Keratinocyte (primary cell): Measurements from ENCODE around the gene RAD18. TPM values are rescaled to one million over a fixed set of nuclear protein-coding genes. Genes with fewer than 3 reads are reported as not detected.

ENCODE experiments used
- DNase-seq: peaks from one replicate; pipeline ENCODE4 v3.0.0-alpha.2; 2011; ENCODE audit warnings: low read depth, missing footprints, low spot score
- FAIRE-seq: peaks from 2 replicates; lab custom pipeline; 2011; peaks lifted over from hg19 to GRCh38; lab: Jason Lieb, UNC
- H2AFZ ChIP-seq: 2 replicates; pipeline ENCODE4 v1.6.0; 2012; ENCODE audit warnings: low read length, control low read depth, inconsistent platforms; ENCODE audit not compliant: control insufficient read depth
- H3K27ac ChIP-seq: 2 replicates; pipeline ENCODE4 v1.5.1; 2011; ENCODE audit warnings: low read length; ENCODE audit not compliant: control insufficient read depth, insufficient read depth
- H3K27me3 ChIP-seq: 3 replicates; pipeline ENCODE4 v1.6.0; 2011; ENCODE audit warnings: low read length; ENCODE audit not compliant: control insufficient read depth, insufficient read depth; ENCODE audit errors: extremely low read depth
- H3K36me3 ChIP-seq, 2 experiments: 2 replicates in 1 of 2; 3 replicates in 1 of 2; pipeline ENCODE4 v1.5.1; 2011; ENCODE audit warnings: low read length in 2 of 2, mild to moderate bottlenecking in 1 of 2; ENCODE audit not compliant: control insufficient read depth in 2 of 2, insufficient read depth in 2 of 2; ENCODE audit errors: extremely low read depth in 1 of 2
- H3K4me1 ChIP-seq: 3 replicates; pipeline ENCODE4 v1.5.1; 2011; ENCODE audit warnings: low read length; ENCODE audit not compliant: control insufficient read depth, insufficient read depth; ENCODE audit errors: extremely low read depth
- H3K4me2 ChIP-seq: 3 replicates; pipeline ENCODE4 v1.6.0; 2011; ENCODE audit warnings: low read depth, low read length; ENCODE audit not compliant: control insufficient read depth, insufficient read depth; ENCODE audit errors: extremely low read depth
- H3K4me3 ChIP-seq, 3 experiments: fragments of 200-600 bp in 1 of 3; sonication (generic) in 1 of 3; 2 replicates in 2 of 3; 3 replicates in 1 of 3; pipeline ENCODE4 v1.5.1; 2011 to 2016; ENCODE audit warnings: low read length in 3 of 3, mild to moderate bottlenecking in 3 of 3, control low read depth in 2 of 3, inconsistent platforms in 1 of 3, low read depth in 1 of 3, mixed read lengths in 1 of 3, mixed run types in 1 of 3, moderate library complexity in 1 of 3; ENCODE audit not compliant: control insufficient read depth in 2 of 3, insufficient read depth in 2 of 3; ENCODE audit errors: extremely low read depth in 1 of 3
- H3K79me2 ChIP-seq: 2 replicates; pipeline ENCODE4 v1.6.0; 2012; ENCODE audit warnings: low read length; ENCODE audit not compliant: control insufficient read depth, insufficient read depth
- H3K9ac ChIP-seq: 3 replicates; pipeline ENCODE4 v1.6.0; 2011; ENCODE audit warnings: low read length; ENCODE audit not compliant: control insufficient read depth, insufficient read depth; ENCODE audit errors: extremely low read depth
- H3K9me1 ChIP-seq: 3 replicates; pipeline ENCODE4 v1.6.0; 2011; ENCODE audit warnings: low read length; ENCODE audit not compliant: control insufficient read depth, insufficient read depth; ENCODE audit errors: extremely low read depth
- H3K9me3 ChIP-seq: 2 replicates; pipeline ENCODE4 v1.5.1; 2012; ENCODE audit warnings: low read depth, low read length; ENCODE audit not compliant: control insufficient read depth
- H4K20me1 ChIP-seq: 3 replicates; pipeline ENCODE4 v1.6.0; 2011; ENCODE audit warnings: low read length; ENCODE audit not compliant: control insufficient read depth, insufficient read depth; ENCODE audit errors: extremely low read depth
- EZH2 ChIP-seq: IDR thresholded peaks from one replicate; pipeline ENCODE4 v1.6.1; 2012; ENCODE audit warnings: inconsistent platforms, mild to moderate bottlenecking, low read length, moderate library complexity
- dilution Hi-C: fragments of 300-500 bp; cut with MboI; formaldehyde crosslinking; loops from one replicate; pipeline ENCODE4 v1.7.0; 2020; ENCODE audit warnings: low sequenced_read_pairs; ENCODE audit not compliant: extremely low pct_ligation_motif_present
- polyA plus RNA-seq, 5 experiments: library from polyadenylated mRNA; depleted of rRNA in 3 of 5; stranded (reverse) in 3 of 5; stranded (forward) in 1 of 5; unstranded in 1 of 5; fragments of >200 nt; gene quantifications; 1 replicate in 1 of 5; 2 replicates in 3 of 5; 3 replicates in 1 of 5; pipeline versions ENCODE4 v1.2.1 to v1.2.3, GENCODE V29; 2011 to 2012; ENCODE audit warnings: missing spikeins in 2 of 5, low read depth in 1 of 5, low replicate concordance in 1 of 5
- TF ChIP-seq, protein P1 (sequence below), 3 experiments: IDR thresholded peaks in 1 of 3; conservative IDR thresholded peaks in 1 of 3; optimal IDR thresholded peaks in 1 of 3; 2 replicates in 2 of 3; 3 replicates in 1 of 3; pipeline versions ENCODE3 to v1.5.1; 2011; ENCODE audit warnings: low read length in 3 of 3, mild to moderate bottlenecking in 3 of 3, moderate library complexity in 2 of 3, control low read depth in 1 of 3, inconsistent platforms in 1 of 3; ENCODE audit not compliant: insufficient read depth in 2 of 3; ENCODE audit errors: extremely low read depth in 1 of 3

Gene RAD18
- polyA plus RNA-seq, 1 donor (not counting 4 experiments of a cell fraction or from before 2014, with no cell fraction given), result 16.0 TPM

DNA sequence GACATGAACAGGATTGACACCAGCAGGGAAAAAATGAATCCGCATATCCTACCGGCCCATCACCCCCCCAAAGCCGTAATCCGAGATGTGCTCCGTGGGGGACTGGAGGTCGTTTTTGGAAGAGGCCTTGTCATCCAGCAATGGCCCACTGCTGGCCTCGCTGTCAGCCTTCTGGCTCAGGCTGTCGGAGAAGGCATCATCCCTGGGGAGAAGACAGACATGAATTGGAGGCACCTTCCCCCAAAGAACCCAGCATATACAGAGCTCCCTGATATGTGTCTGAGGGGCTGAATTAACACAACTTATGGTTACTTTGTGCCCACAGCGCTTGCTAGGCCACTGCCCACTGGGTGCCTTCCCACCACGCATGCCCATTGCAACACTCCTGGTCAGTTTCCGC is 29.6 kb upstream of the RAD18 start:
- no peaks in the 10 kb centered on the region for H3K27me3 ChIP-seq
- no peaks in the 10 kb centered on the region for H4K20me1 ChIP-seq
- no peak overlapping the region for H3K4me3 ChIP-seq
- H3K9ac ChIP-seq, result no peak overlapping the region
- H3K4me2 ChIP-seq, result no peak overlapping the region
- DNase-seq, result no peak
- no peaks in the 10 kb centered on the region for H3K9me3 ChIP-seq
- no peaks in the 10 kb centered on the region for H3K4me1 ChIP-seq
- dilution Hi-C loops, result loop anchor here (25.0 kb wide), 1 partner anchor 319 kb away; no protein-coding TSS in a partner anchor
- peaks cover 0 to 3% of the 10 kb centered on the region in 2 experiments for H3K36me3 ChIP-seq
- no peak overlapping the region for H2AFZ ChIP-seq
- FAIRE-seq, result no peak
- no peak overlapping the region for H3K27ac ChIP-seq
- TF ChIP-seq, protein P1, sequence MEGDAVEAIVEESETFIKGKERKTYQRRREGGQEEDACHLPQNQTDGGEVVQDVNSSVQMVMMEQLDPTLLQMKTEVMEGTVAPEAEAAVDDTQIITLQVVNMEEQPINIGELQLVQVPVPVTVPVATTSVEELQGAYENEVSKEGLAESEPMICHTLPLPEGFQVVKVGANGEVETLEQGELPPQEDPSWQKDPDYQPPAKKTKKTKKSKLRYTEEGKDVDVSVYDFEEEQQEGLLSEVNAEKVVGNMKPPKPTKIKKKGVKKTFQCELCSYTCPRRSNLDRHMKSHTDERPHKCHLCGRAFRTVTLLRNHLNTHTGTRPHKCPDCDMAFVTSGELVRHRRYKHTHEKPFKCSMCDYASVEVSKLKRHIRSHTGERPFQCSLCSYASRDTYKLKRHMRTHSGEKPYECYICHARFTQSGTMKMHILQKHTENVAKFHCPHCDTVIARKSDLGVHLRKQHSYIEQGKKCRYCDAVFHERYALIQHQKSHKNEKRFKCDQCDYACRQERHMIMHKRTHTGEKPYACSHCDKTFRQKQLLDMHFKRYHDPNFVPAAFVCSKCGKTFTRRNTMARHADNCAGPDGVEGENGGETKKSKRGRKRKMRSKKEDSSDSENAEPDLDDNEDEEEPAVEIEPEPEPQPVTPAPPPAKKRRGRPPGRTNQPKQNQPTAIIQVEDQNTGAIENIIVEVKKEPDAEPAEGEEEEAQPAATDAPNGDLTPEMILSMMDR (optimal IDR thresholded peaks at IDR 0.05 in 1 of 3, IDR thresholded peaks at IDR 0.05 in 1 of 3, conservative IDR thresholded peaks at IDR 0.05 in 1 of 3; ENCODE audit: extremely low read depth in 1 of 3, insufficient read depth in 2 of 3, low read length in 3 of 3), result no peak
- no peak for TF ChIP-seq EZH2
- no peaks in the 10 kb centered on the region for H3K79me2 ChIP-seq
- H3K9me1 ChIP-seq, result peaks cover 2% of the 10 kb centered on the region

DNA sequence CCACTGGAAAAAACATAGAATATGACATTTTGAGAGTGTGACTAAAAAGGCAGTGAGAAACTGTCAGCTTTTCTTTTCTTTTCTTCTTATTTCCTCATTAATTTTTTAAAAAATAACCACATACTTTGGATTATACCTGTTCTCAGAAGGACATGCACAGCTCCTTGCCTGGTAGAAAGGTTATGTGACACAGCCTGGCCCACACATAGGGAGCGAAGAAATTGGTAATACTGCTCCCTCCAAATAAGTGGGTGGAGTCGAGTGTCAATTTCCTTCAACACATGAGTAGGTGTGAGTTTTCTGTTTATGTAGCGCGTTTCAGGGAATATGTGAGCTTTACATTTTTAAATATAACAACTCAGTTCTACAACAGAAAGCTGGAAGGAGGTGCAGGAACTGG is 28.9 kb upstream of the RAD18 start:
- no peak for TF ChIP-seq EZH2
- TF ChIP-seq, protein P1 (optimal IDR thresholded peaks at IDR 0.05 in 1 of 3, IDR thresholded peaks at IDR 0.05 in 1 of 3, conservative IDR thresholded peaks at IDR 0.05 in 1 of 3; ENCODE audit: extremely low read depth in 1 of 3, insufficient read depth in 2 of 3, low read length in 3 of 3), result no peak
- Histone ChIP-seq H3K79me2 (no peaks in the 10 kb centered on the region), H3K36me3 (peaks cover 0 to 3% of the 10 kb centered on the region in 2 experiments), H3K9me1 (peaks cover 2% of the 10 kb centered on the region), H3K4me1 (no peaks in the 10 kb centered on the region), H3K27me3 (no peaks in the 10 kb centered on the region), H3K9ac (no peak overlapping the region), H3K27ac (no peak overlapping the region), H3K4me2 (no peak overlapping the region), H3K9me3 (no peaks in the 10 kb centered on the region), H4K20me1 (no peaks in the 10 kb centered on the region), H3K4me3 (no peak overlapping the region), H2AFZ (no peak overlapping the region)
- no peak for DNase-seq
- dilution Hi-C loops, result loop anchor here (25.0 kb wide), 1 partner anchor 320 kb away; no protein-coding TSS in a partner anchor
- no peak for FAIRE-seq
